HG02981 (cell line): Measurements from ENCODE around the gene SPANXD.
"Not testable (repeated sequence)": the region's sequence is repeated elsewhere in the genome, so short reads cannot be mapped to it uniquely, and the experiment has no call there.

Source experiments
- ATAC-seq: cut with Tn5 transposase; IDR thresholded peaks from one replicate; pipeline ENCODE4 v1.9.1; 2021; ENCODE audit warnings: mild to moderate bottlenecking, moderate library complexity; ENCODE audit not compliant: unreplicated experiment

SPANXD gene

GRCh38 chrX:141698639-141699038 lies at the start of gene SPANXD:
Gene SPANXD (minus strand): TSS chrX:141698739. CDS start chrX:141698405, 334 bp downstream.
- not testable (repeated sequence) for ATAC-seq

GRCh38 chrX:141742666-141743065 lies 44.1 kb upstream of the SPANXD start:
- no peak for ATAC-seq

GRCh38 chrX:141736656-141737055 lies 38.1 kb upstream of the SPANXD start:
- ATAC-seq, result no peak

GRCh38 chrX:141733371-141733770 lies 34.8 kb upstream of the SPANXD start:
- no peak for ATAC-seq

- ATAC-seq, result no peak
Measured at GRCh38 chrX:141732031-141732430, 33.5 kb upstream of the SPANXD start.

GRCh38 chrX:141724186-141724585 lies 25.6 kb upstream of the SPANXD start:
- no peak for ATAC-seq

GRCh38 chrX:141714680-141715079 lies 16.1 kb upstream of the SPANXD start:
- ATAC-seq, result no peak

- ATAC-seq, result no peak
Measured at GRCh38 chrX:141701072-141701471, 2.5 kb upstream of the SPANXD start.

GRCh38 chrX:141673946-141674345 lies 24.6 kb downstream of the SPANXD start:
- no peak for ATAC-seq

GRCh38 chrX:141669689-141670088 lies 28.9 kb downstream of the SPANXD start:
- ATAC-seq, result no peak

GRCh38 chrX:141668371-141668770 lies 30.2 kb downstream of the SPANXD start:
- no peak for ATAC-seq

GRCh38 chrX:141662781-141663180 lies 35.8 kb downstream of the SPANXD start:
- ATAC-seq, result no peak

GRCh38 chrX:141652286-141652685 lies 46.3 kb downstream of the SPANXD start:
- no peak for ATAC-seq
